Astrocyte of the hippocampus (primary cell): ENCODE data around the gene QRICH1.
A peak's percentile ranks its signal among the peaks of the same experiment; 100 is the strongest.

ENCODE experiments used
- DNase-seq: peaks from one replicate; pipeline ENCODE4 v3.0.0; 2011; ENCODE audit warnings: low read depth, low spot score

The QRICH1 gene

DNA sequence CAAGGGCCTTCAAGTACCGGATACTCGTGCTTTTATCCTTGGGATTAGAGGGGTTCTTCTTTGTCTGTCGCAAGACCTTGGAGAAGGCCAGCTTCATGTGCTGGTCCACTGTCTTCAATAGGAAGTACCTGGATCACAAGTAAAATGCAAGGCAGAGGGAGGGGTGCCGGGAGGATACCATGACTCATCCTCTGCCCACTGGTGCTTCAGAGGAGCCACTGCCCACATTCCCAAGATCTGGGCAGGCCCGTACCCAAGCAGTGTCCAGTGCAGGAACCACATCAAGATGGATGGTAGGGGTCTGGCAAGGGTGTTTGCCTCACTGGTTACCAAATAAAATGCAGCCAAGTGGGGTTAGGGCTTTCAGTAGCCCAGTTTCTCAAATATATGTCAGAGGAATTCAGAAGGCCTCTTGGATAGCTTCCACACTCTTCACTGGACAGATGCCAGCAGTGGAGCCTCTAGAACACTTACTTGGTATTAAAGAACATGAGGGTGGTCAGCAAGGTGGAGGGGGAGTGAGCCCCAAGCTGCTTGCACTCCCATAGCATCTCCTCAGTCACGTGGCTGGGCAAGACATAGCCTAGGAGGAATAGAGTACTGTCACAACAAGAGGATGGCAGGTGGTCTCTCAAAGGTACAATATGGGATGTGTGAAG lies 61.1 kb downstream of the QRICH1 start:
- DNase-seq = peak; percentile 32

DNA sequence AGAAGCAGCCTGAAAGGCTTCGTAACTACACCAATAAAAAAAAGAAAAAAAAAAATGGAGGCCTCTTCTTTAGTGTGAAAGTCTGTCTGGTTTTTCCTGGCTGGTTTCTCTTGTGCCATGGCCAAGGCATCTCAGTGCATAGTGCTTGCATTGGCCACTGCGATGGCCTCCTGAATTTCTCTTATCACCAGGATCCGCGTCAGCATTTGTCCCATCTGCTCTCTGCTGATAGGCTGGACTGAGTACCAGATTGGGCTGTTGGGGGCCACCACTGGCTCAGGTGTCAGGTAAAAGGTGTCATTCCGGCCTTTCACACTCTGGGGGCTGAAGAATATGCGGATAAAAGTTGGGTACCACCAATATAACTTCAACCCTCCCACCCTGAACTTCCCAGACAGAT lies 63.5 kb downstream of the QRICH1 start:
- no peak for DNase-seq

DNA sequence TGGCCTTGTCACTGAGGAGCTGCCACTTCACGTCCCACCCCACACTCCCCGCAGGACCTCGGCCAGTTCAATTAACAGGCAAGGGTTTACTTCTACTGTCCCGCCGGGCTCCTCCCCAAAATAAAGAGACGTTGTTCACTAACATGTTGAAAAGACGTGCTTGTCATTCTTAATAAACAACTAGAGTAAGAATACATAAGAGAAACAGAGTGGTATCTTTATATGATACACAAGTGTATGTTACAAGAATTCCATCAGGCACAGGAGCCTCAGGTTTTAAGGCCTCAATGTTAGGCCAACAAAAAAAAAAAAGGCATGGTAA lies 64.3 kb downstream of the QRICH1 start:
- no peak for DNase-seq

DNA sequence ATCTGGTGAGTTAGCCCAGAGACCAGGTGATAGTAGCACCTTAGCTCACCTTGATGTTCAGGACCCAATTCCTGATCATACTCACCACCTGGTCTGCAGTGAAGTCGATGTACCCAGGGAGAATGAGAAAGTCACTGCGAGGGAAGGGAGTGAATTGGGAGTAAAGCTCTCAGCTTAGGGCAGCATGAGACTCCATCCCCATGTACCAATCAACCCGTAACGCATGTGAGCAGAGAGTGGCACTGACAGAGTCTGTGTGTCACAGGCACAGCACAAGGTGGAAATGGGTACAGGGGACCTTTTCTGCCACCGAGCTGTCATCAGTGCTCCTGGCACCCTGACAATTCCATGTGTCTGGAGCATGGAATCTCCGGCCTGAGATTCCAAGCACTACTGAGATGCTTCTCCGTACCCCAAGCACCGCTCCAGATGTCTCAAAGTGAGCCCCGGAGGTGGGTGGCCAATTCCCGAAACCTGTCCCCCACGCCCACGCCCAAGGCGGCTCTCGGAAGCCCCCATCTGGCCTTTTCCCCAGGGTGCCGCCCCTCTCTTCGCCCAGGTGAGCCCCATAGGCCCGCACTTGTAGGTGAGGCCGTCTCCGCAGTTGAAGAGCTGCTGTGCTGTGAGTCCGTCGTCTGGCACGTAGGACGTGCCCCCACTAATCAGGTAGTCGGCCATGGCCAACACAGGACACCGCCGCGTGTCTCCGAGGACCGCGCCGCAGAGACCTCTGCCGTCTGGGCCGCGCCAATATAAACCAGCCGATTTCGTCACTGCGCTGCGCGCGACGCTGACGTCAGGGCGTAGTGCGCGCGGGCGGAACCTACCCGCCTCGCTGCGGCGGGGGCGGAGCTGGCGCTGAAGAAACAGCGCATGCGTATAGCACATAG lies 65.0 kb downstream of the QRICH1 start, which contains the start of gene IMPDH2:
Gene IMPDH2, minus strand, starts transcription at position 726 of the 890 bp plus-strand sequence. Its CDS starts 48 bp downstream, at position 678.
- peak; percentile 98 for DNase-seq

DNA sequence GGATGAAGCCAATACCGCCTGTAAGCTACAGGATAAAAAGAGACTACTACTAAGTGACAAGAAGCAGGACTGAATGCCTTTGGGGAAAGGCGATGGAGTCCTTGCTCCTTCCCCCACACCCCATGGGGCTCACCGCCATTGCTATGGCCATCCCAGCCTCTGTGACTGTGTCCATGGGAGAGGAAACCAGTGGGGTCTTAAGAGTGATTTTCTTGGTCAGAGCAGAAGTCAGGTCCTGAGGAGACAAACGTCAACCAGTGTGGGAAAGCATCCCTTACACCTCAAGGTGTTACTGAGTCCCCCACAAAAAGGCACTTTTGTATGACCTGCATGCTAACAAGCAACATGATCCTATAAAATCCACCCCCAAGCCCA lies 65.6 kb downstream of the QRICH1 start:
- no peak for DNase-seq

DNA sequence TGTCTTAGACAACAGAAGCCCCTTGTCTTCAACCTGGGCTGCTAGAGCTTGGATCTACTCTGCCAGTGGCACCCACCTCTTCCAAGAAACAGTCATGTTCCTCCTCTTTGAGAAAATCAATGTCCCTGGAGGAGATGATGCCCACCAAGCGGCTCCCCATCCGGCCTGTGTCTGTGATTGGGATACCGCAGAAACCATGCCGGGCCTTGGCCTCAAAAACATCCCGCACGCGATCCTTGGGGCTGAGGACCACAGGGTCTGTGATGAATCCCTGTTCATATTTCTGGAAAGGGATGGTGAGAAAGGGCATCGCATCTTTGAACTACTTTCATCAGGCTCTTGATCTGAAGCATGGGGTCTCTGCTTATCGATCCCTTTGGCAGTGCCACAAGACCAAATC lies 66.2 kb downstream of the QRICH1 start:
- no peak for DNase-seq

DNA sequence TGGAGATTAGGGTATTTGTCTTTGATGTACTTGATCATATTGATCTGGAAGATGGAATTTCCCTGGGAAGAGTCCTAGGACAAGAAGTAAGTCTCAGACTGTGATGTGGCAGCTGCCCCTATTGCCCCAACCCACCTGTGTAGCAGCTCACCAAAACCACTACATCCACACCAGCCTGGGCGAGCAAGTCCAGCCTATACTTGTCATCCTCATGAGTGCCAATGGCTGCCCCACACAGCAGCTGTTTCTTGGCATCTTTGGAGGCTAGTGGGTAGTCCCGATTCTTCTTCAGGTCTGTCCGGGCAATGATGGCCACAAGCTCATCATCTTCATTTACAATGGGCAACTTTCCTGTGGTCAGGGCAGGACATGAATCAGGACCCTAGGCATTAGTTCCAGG lies 67.3 kb downstream of the QRICH1 start:
- no peak for DNase-seq

DNA sequence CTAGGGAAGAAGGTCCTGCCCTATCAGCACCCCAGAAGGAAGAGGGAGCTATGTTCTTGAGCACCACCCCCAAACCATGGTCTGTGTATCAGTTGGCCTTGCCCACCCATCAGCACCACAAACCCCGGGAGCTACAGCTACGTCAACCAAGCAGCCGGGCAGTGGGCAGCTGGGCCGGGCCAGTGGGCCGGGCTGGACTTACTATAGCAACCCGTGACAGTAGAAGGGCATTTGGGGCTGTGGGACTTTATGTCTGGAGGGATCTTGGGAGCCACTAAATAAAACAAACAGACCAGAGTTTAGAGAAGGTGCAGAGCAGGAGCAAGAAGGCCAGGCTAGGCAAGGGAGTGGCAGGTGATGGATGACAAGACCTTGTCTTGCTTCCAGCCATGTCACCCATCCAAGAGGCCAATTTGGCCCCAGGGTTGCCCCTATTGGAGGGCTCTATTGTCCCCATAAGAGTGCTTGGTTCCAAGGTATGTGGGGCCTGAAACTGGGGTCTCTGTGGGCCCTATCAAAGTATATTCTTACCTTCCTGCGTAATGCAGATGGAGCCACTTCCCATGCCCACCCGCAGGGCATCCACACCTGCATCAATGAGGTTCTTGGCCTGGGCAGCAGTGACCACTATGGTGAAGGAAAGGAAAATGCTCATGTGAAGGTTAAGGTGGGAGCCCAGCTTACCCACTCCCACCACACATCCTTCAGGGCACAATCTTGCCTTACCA lies 67.9 kb downstream of the QRICH1 start:
- DNase-seq = no peak

DNA sequence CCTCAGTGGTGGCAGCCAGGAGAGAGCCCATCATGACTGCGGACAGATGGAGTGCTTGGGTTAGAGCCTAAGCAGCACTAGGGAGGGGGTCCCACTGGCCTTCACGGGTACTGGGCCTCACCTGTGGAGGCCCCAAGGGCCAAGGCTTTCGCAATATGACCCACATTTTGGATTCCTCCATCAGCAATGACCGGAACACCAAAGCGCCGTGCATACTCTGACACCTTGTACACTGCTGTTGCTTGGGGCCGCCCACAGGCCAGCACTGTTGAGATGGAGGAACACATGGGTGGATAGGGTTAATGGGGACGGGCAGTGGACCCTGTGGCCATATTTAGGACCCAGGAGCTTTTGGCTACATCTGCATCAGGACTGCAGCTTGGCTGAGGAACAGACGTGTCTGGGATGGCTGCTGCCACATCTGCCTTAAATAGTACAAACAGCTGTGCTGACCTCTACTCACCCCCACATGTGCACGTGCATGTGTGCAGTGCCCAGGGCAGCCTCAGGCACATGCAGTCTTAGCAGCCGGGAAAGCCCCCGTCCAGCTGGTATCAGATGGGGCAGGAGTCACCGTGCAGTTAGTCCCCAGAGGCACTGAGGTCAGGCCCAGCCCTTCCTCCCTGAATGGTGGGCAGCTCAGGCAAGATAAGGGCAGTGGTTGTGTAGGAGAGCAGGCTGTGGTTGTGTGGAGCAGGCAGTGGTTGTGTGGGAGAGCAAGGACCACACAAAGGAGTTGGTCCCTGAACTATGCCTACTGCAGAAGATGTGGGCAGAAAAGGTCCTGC lies 68.7 kb downstream of the QRICH1 start:
- DNase-seq = no peak

DNA sequence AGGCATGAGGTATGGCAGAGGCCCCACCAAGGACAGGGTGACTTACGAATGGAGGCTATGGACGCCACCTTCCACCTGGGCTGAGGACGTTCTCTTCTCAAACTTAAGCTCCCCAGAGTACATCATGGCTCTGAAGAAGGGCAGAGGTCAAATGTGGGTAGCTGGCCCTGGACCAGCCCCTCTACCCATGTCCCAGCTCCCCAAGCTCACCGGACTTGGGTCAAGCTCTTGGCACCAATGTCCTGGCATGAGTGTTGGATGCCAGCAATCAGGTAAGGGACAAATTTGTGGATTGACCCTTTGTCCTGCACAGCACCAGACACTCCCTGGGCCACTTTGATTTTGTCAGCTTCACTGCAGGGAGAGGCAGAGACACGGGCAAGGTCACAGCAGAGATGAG lies 69.4 kb downstream of the QRICH1 start:
- DNase-seq = no peak

DNA sequence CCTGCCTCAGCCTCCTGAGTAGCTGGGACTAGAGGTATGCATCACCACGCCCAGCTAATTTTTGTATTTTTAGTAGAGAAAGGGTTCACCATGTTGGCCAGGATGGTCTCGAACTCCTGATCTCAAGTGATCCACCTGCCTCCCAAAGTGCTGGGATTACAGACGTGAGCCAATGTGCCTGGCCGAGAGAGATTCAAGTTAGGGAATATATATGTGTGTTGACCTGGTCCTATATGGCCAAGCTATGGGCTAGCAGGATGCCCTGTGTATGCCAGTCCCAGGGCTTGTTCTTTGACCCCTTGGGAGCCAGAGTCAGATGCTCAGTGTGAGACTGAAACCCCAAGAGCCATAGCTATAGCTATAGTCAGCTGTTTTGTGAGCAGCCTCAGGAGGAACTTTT lies 70.1 kb downstream of the QRICH1 start:
- DNase-seq = no peak

DNA sequence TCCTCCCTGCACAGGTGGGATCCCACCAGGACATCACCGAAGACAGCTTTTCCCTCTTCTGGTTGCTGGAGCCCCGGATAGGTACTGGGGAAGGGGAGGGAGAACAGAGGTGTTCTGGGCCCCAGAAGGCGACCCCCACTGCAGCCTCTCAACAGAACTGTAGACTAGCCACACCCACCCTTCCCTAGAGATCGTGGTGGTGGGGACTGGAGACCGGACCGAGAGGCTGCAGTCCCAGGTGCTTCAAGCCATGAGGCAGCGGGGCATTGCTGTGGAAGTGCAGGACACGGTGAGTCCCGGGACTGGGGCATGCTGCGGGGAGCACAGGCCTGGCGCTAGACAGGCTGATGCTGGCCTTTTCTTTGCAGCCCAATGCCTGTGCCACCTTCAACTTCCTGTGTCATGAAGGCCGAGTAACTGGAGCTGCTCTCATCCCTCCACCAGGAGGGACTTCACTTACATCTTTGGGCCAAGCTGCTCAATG lies 71.1 kb downstream of the QRICH1 start:
- no peak for DNase-seq

DNA sequence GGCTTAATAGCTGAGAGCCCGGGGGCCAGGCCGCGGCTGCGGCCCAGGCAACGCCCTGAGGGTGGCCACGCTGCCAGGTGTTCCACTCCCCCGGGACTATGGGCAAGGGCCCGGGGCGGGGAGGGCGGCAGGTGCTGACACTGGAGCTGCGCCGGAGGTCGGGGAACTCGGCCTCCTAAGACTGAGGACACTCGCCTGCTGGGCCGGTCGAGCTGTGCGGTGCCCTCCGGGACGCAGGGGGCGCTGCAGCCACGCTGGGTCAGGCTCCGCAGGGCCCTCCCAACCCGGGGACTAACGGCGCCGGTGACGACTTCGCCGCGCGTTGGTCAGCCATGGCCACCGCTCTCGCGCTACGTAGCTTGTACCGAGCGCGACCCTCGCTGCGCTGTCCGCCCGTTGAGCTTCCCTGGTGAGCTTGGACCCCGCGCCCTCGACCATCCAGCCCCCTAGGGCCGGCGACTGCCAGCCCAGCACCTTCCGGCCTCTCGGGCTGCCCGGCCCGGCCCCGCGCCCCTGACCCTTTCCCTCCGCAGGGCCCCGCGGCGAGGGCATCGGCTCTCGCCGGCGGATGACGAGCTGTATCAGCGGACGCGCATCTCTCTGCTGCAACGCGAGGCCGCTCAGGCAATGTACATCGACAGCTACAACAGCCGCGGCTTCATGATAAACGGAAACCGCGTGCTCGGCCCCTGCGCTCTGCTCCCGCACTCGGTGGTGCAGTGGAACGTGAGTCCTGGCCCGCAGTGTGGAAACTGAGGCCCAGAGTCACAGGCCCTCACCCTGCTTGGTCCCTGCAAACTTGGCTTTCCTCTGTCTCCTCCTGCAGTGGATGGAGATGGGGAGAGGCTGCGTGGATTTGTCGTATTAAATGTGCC lies 71.8 kb downstream of the QRICH1 start, which contains the start of gene NDUFAF3:
Gene NDUFAF3, plus strand, starts transcription at position 309 of the 875 bp plus-strand sequence. Its CDS starts 24 bp downstream, at position 333.
- DNase-seq = peak; percentile 98

DNA sequence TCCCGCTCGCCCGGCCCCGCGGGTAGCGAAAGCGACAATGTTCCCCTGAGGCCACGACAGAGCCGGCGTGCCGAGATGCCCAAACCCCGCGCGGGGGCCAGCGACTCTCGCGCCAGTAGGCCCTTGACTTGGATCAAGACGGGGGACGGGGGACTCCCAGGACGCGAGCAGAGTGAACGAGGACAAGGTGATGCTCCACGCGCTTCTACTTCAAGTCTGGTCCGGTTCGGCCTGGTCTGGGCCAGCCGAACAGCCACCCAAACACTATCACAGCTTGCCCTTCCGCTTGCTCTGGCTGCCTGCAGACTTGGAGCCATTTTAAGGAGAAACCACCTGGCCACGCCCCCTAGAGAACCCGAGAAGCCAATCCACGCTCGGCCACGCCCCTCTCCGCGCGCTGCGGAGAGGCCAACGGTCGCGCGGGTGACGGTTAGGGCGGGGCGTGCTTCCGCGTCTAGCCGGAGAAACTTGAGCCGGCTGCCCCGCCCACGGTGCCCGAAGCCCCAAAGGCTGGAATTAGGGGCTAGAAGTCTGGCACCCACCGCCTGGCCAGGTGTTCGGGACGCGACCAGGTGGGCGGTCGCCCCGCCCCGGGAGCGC lies 72.6 kb downstream of the QRICH1 start:
- DNase-seq = peak; percentile 99

DNA sequence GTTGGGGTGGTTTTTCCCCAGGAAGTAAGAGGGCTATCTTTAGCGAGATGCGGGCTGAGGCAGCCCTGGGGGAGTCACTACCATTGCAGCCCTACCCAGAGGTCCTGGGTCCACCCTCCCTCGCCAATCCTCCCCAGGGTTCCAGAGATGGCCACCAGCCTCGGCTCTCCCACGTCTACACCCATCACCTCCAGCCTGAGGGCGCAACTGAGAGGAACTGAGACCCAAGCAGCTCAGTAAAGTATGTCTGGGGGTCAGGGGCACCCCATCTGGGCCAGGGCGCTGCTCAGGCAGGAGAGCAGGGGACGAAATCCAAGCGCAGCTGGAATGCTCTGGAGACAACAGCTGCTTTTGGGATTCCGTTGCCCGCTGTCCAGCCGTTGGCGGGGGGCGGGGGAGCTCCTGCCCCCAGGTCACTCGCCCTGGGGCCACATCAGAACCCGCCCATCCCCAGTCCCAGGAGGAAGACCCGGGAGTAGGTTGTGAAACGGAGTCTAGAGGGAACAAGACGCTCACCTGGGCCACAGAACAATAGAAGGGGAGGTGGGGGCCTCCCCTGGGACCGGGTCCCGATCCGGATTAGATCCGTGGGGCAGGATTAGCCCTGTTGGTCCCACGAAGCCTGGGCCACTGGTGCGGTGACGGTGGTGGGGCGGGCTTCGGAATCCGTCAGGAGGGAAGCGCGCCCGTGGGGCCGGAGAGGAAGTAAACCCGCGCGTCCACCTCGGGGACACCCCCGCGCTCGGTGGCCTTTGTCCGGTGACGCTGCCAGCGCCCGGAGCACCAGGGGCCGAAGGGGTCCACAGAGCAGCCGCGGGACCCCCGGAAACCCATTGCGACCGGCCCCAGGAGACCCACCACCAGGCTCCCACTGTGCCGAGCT lies 73.3 kb downstream of the QRICH1 start:
- DNase-seq = peak; percentile 41

DNA sequence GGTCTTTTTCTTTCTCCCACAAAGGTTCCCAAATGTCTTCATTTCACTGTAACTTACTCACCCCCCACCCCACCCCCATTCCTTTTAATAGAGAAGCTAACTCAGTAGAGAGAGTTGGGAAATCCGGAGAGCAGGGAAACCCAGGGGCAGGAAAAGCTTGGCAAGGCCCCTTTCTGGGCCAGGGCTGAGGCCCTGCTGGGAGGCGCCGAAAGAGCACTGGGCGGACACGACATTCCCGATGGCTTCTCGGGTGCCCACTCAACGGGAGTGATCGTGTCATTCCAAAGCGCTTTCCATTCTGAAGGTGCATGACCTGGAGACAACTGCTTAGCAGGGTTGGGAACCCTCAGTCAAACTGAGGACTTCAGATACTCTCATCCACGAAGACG lies 73.9 kb downstream of the QRICH1 start:
- DNase-seq = no peak

DNA sequence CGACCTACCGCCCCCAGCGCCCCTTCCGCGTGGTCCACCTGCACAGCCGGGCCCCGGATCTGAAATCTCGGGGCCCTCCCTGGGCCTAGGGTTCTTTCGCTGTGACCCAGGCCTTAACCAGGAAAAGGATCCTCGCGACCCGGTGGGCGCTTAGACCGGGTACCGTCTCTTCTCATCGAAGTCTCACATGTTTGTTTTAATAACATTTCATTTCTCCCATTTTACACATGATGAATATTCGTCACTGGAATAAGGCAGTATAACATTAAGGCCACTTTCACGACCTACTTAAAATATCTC lies 75.2 kb downstream of the QRICH1 start:
- DNase-seq = no peak

DNA sequence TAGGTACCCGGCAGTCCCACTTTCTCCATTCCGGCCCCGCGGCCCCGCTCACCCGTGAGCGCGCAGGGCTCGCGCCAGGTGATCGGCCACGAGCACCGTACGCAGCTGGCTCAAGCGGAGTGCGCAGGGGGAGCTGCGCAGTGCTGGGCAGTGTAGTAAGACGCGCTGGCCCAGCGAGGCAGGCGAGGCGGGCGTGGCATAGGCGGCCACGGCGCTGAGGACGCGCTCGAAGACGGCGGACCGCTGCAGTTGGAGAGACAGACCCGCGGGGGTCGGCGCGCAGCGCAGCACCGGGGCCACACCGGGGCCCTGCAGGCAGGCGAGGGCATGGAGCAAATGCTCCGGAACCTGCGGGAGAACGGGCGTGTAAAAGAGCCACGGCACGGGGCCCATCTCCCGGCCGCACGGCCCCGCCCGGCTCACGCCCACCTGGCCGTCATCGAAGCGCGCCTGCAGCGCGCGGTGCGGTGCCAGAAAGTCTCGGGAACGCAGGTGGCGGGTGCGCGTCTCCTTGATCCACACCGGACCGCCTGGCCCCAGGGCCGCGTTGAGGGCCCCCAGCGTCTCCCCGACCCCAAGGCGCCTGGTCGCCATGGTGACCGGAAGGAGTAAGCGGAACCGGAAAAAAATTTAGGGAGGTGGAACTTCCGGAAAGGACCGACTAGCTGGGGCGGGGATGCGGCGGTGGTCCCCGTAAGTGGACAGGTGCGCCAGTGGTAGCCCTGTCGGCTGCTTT lies 75.7 kb downstream of the QRICH1 start, which contains the start of gene DALRD3:
Gene DALRD3, minus strand, starts transcription at position 610 of the 736 bp plus-strand sequence. Its CDS starts 16 bp downstream, at position 594.
- DNase-seq = peak; percentile 80
